ENCODE results near the gene MFN2.
"Not testable (repeated sequence)": the region's sequence is repeated elsewhere in the genome, so short reads cannot be mapped to it uniquely, and the experiment has no call there.

MFN2 gene

GRCh38 chr1:12028957-12029511 is 48.8 kb downstream of the MFN2 start:
- DNase-seq: no peak

DNA sequence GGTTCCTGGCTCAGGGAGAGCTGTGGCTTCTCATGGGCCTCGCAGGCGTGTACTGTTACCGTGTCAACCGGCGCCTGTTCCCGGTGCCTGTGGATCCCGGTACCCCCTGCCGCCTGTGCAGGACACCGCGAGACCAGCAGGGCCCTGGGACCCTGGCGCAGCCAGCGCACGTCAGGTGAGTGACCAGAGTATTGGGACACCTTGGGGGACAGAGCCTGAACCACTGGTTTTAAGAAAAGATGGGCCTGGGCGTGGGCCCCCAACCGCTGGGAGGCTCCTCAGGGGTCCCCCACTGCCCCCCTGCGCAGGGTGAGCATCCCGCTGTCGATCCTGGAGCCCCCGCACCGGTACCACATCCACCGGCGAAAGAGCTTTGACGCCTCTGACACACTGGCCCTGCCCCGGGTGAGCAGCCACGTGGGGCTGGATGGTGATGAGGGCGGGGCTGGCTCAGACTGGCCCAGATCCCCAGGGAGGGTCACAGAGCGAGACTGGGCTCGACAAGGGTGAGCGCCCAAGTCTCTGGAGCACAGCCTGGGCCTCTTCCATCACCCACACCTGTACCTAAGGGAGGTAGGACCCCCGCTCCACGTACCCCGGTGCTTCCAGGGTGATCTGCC is 49.6 kb downstream of the MFN2 start:
- DNase-seq: no peak

- peak in 1 of 2 donors; percentile 30 for DNase-seq
These were observed 51.1 kb downstream of the MFN2 start for GRCh38 chr1:12031039-12031980.

DNA sequence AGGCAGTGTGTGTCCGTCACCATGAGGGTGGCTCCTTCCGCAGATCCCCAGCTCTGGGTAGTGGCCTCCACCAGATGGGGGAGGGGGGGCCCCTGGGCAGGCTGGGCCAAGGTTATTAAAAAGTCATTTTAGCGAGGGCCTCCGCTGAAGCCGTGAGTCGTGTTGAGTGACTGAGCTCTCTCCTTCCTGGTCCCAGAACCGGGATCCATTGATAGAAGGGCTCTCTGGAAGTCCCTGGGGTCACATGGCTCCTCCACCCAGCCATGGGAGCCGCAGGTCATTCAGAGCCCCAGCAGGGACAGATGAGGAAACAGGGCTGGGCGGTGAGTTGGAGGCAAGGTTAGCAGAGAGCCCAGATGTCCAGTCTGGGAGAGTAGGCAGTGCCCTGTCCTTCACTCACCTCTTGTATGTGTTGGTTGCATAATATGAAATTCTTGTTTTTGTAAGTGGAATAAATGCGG is 51.9 kb downstream of the MFN2 start:
- no peak for DNase-seq

DNA sequence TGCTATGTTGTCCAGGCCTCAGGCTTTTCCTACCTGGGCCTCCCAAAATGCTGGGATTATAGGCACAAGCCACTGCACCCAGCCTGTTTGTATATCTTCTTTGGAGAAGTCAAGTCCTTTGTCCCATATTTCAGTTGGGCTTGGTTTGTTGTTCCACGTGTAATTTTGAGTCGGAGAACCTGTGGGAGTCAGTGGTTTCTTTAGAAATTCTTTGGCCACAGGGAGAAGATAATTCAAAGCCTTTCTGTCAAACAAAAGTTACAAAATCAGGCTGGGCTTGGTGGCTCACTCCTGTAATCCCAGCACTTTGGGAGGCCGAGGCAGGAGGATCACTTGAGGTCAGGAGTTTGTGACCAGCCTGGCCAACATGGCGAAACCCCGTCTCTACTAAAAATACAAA is 53.2 kb downstream of the MFN2 start:
- DNase-seq: not testable (repeated sequence)

- no peak for DNase-seq
These were observed 54.1 kb downstream of the MFN2 start for GRCh38 chr1:12034381-12034801.

GRCh38 chr1:12035312-12035711 is 55.1 kb downstream of the MFN2 start:
- DNase-seq: no peak

- no peak for DNase-seq
These were observed 57.5 kb downstream of the MFN2 start for GRCh38 chr1:12037486-12038355.

DNA sequence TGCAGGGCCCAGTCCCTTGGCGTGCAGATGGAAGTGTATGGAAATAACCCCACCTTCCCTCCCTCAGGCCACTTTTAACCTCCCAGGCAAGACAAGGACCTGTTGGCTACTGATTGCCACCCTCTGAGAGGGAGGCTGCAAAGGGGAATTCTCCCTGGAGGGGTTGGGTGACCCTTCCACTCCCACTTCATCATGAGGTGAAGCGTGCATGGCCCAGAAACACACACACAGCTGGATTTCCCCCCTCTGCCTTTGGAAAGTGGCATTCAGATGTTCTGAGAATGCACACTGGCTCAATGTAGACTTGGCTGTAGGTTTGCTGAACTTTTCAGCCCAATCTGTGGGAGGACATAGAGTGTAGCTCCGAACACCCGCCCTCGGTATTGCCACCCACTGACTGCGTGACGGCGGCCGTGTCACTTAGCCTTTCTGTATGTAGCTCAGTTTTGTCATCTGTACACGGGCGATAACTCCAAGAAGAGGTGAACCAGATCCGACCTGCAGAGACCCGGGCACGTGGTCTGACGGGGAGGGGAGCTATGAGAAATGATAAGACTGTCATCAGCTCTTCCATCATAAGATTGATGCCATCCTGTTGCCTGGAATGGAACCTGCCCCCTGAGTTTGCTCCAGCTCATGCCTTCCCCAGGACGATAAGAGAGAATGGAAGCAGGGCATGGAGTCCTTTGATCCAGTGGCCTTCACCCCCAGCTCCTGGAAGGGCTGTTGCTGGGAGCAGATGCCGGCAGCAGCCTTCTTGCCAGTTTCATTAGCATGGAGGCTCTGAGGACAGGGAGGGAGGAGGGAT is 58.3 kb downstream of the MFN2 start:
- no peak for DNase-seq

- DNase-seq: no peak
These were observed 58.9 kb downstream of the MFN2 start for GRCh38 chr1:12039164-12039525.

DNA sequence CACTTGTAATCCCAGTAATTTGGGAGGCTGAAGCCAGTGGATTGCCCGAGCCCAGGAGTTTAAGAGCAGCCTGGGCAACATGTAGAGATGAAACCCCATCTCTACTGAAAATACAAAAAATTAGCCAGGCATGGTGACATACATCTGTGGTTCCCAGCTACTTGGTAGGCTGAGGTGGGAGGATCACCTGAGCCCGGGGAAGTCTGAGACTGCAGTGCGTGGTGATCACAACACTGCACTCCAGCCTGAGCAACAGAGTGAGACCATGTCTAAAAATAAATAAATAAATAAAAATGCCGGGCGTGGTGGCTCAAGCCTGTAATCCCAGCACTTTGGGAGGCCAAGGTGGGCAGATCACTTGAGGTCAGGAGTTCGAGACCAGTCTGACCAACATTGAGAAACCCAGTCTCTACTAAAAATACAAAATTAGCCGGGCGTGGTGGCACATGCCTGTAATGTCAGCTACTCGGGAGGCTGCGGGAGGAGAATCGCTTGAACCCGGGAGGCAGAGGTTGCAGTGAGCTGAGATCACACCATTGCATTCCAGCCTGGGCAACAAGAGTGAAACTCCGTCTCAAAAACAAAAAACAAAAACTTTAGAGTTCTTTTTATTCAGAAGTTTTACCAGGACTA is 59.7 kb downstream of the MFN2 start:
- DNase-seq: not testable (repeated sequence)

DNA sequence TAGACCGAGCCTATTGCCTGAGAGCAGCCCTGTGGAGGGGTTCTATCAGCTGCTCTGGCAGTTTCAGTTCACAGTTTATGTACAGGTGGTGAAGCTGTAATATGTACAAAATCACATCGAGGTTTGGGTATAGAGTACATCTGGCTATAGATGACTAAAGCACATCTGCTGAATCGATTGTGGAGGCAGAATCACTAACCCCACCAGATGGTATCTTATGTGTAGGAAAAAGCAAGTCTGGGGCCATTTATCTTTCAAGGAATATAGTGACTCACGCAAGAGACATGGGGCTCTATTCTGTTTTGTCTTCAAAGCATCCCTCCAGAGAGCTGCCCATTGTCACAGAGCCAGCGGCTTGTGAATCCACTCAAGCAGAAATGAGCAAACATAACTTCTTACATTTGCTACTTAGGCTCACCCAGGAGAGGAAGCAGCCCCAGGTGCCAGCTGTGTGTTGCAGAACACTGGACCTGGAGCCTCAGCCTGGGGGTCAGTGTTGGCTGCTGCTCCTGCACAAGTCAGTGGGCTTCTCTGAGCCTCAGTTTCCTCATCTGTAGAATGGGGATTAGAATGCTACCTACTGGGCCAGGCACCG is 60.3 kb downstream of the MFN2 start:
- no peak for DNase-seq

DNA sequence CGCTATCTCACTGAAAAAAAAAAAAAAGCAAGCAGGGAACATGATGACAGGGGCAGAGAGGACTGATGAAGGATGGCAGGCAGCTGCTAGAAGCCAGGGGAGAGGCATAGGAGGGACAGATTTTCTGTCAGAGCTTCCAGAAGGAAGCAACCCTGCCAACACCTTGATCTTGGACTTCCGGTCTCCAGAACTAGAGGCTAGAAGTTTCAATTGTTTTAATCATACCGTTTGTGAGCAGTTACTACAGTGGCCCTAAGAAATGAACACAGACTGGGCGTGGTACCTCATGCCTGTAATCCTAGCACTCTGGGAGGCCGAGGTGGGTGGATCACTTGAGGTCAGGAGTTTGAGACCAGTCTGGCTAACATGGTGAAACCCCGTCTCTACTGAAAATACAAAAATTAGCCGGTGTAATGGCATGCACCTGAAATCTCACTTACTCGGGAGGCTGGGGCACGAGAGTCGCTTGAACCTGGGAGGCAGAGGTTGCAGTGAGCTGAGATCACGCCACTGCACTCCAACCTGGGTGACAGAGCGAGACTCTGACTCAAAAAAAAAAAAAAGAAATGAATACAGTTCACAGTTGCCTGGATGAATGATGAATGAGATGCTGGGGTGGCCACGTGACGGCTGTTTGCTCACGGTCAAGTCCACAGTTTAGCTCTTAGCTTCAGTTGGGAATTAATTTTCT is 64.1 kb downstream of the MFN2 start:
- DNase-seq: not testable (repeated sequence)

DNA sequence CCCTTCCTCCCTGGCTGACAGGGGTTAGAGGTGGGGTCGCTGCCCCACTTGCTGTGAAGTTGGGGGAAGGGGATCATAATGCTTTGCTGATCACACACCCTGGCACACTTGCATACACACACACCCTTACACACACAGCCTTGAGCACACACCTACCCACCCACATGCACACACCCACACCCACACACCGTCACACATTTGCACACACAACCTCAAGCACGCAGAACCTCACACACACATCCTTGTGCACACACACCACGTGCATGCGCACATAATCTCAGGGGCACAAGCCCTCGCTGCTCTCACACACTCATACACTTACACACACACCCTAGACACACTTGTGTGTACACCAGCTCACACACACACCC is 66.5 kb downstream of the MFN2 start:
- no peak for DNase-seq

GRCh38 chr1:12047120-12047876 is 67.1 kb downstream of the MFN2 start:
- peak; percentile 44 to 52 for DNase-seq

DNA sequence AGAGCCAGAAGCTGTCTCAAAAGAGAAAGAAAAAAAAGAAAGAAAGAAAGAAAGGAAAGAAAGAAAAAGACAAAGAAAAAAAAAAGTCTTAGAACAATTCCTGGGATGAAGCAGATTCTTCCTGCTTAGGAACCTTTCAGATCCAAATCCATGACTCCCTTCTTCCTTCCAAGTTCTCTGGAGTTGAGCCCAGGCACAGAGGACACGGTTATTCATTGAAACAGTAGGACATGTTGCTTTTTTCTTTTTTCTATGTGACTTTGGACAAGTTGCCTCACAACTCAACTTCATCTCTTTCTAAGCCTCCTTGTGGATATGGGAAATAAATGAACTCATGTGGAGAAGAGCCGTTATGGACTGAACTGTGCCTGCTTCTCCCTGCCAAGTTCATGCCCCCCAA is 68.1 kb downstream of the MFN2 start:
- no peak for DNase-seq

GRCh38 chr1:12049616-12050015 is 69.4 kb downstream of the MFN2 start:
- no peak for DNase-seq

DNA sequence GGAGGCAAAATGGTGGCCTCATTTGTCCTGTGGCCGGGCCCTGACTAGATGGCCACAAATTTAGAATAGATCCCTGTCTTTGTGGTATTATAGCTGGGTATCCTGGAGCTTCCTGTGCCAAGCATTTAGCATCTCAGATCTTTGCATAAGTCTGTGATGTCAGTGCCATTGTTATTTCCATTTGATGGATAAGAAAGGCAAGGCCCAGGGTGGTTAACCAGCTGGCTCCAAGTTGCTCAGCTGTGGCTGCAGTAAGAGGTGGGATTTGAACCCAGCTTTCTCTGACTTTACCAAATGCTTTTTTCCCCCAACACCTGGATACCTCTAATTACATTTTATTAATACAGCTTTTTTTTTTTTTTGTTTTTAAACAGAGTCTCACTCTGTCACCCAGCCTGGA is 71.1 kb downstream of the MFN2 start:
- no peak for DNase-seq

- no peak for DNase-seq
These were observed 71.8 kb downstream of the MFN2 start for GRCh38 chr1:12052008-12052573.
